Measurements from ENCODE around the gene PI4K2B.
"Not testable (repeated sequence)": the region's sequence is repeated elsewhere in the genome, so short reads cannot be mapped to it uniquely, and the experiment has no call there.

The PI4K2B gene

GRCh38 chr4:25242195-25242594 lies 8.4 kb downstream of the PI4K2B start:
- not testable (repeated sequence) for DNase-seq (ENCODE audit: low read depth in 2 of 2)

DNA sequence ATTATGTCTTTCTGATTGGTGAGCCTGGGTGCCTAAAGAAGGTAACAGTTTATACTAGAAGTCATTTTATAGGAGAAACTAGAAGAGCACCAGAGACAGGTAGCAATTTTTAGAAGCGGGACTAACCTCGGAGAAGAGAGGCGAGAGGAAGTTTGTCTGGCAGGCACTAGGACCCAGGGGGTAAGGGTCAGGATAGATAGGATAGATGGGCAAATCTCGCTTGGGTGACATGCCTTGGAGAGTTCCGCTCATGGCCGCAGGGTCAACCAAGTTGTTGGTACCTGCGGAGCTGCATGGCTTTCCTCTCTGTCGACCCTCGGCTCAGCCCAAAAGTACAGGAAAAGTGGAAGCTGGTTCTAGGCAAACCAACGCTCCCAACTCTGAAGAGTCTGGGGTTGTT lies 11.3 kb downstream of the PI4K2B start:
- no peak for DNase-seq (ENCODE audit: low read depth in 2 of 2)

DNA sequence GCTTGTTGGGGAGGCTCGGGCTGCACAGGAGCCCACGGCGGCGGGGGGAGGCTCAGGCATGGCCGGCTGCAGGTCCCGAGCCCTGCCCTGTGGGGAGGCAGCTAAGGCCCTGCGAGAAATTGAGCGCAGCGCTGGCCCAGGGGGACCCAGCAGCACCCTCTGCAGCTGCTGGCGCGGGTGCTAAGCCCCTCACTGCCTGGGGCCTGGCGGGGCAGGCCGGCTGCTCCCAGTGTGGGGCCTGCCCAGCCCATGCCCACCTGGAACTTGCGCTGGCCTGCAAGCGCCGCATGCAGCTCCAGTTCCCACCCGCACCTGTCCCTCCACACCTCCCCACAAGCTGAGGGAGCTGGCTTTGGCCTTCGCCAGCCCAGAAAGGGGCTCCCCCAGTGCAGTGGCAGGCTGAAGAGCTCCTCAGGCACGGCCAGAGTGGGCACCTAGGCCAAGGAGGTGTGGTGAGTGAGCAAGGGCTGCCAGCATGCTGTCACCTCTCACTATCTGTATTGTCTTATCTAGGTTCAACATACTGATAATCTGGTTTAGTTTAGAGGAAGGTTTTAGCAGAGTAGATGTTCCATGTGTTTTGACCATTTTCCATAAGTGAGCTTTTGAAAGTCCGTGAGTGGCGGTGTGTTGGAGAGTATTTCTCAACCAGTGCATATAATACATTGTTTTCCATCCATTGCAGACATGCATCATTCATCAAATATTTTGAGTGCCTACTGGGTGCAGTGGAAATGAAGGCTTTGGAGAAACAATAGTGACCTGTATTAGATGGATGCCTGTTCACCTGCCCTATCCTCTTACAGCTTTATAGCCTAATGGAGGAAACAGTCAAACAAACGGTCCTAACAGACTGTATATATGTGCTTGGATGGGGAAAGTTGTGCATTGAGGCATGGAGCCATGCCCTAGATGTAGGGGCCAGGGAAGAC lies 13.1 kb downstream of the PI4K2B start:
- no peak for DNase-seq (ENCODE audit: low read depth in 2 of 2)

- DNase-seq (ENCODE audit: low read depth in 2 of 2) = not testable (repeated sequence)
Measured at GRCh38 chr4:25248875-25249274, 15.0 kb downstream of the PI4K2B start.

- DNase-seq (ENCODE audit: low read depth in 2 of 2) = not testable (repeated sequence)
Measured at GRCh38 chr4:25249494-25249893, 15.7 kb downstream of the PI4K2B start.

GRCh38 chr4:25252230-25253070 lies 18.6 kb downstream of the PI4K2B start:
- no peak for DNase-seq (ENCODE audit: low read depth in 2 of 2)

- no peak for DNase-seq (ENCODE audit: low read depth in 2 of 2)
Measured at GRCh38 chr4:25253071-25253445, 19.2 kb downstream of the PI4K2B start.

GRCh38 chr4:25253786-25254185 lies 20.0 kb downstream of the PI4K2B start:
- DNase-seq (ENCODE audit: low read depth in 2 of 2) = not testable (repeated sequence)

GRCh38 chr4:25258980-25259578 lies 25.2 kb downstream of the PI4K2B start:
- DNase-seq (ENCODE audit: low read depth in 2 of 2) = no peak

DNA sequence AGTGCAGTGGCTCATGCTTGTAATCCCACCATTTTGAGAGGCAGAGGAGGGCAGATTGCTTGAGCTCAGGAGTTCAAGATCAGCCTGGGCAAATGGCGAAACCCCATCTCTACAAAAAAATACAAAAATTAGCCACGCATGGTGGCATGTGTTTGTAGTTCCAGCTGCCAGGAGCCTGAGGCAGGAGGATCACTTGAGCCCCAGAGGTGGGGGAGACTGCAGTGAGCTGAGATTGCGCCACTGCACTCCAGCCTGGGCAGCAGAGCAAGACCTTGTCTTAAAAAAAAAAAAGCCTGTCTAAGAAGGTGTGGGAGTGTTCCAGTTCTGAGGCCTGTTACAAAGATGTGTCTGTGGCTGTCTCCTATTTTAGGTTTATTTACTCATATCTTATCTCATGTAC lies 38.0 kb downstream of the PI4K2B start:
- no peak for DNase-seq (ENCODE audit: low read depth in 2 of 2)

DNA sequence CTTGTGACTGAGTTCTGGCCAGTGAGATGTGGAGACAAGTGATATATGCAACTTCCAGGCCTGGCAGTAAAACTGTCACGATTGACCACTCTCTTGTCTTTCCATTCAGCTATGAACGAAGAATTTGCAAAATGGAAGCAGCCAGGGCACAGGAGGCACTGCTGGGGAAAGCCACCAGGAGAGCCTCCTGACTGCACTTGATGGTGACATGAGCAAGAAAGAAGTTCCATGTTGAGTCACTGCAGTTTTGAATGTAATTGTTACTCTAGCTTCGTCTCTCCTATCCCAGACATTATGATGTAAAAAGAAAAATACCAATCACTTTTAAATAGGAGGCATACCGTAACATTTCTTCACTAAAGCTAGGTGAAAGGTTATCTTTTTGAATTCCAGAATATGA lies 46.4 kb downstream of the PI4K2B start:
- DNase-seq (ENCODE audit: low read depth in 2 of 2) = no peak

DNA sequence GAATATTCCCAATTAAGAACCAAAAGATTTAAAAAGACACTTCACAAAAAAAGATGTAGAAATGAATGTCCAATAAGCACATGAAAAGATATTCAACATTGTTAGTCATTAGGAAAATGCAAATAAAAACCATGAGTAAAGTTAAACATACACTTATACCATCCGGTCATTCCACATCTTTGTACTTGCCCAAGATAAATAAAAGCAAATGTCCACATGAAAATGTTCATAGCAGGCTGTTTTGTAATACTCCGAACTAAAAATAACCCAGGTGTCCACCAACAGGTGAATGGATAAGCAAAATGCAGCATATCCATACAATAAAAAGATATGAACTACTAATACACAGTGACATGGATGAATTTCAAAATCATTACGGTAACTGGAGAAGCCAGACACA lies 50.1 kb downstream of the PI4K2B start:
- no peak for DNase-seq (ENCODE audit: low read depth in 2 of 2)

DNA sequence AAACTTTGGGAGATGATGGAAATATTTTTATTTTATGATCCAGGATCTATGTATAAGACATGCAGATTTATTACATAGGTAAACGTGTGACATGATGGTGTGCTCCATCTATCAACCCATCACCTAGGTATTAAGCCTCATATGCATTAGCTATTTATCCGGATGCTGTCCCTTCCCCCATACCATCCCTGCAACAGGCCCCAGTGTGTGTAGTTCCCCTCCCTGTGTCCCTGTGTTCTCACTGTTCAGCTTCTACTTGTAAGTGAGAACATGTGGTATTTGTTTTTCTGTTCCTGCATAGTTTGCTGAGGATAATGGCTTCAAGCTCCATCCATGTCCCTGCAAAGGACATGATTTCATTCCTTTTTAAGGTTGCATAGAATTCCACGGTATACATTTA lies 50.6 kb downstream of the PI4K2B start:
- DNase-seq (ENCODE audit: low read depth in 2 of 2) = no peak

- no peak for DNase-seq (ENCODE audit: low read depth in 2 of 2)
Measured at GRCh38 chr4:25290490-25291067, 56.7 kb downstream of the PI4K2B start.

DNA sequence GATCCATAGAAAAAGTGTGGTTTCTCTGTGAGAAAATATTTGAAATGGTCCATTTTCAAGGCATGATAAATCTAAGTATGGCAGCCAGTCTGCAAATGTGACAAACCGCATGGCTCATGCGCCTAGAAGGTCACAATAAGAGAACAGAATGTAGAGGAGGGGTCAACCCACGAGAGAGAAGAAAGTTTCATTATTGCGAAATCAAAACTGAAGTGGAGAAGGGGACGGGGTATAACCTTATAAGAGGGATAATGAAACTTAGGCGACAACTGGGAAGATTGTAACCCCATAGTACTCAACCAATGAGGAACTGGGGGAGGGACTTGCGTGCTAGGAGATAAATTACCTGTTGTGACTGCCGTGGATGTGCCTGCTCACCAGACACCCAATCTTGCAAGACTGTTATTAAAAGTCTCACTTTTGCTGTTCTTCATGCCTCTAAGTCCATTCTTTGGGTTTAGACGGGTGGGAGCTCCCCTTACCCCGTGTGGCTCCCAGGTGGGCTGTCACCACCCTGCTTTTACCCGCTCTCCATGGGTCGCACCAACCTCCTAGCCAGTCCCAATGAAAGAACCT lies 57.4 kb downstream of the PI4K2B start:
- DNase-seq (ENCODE audit: low read depth in 2 of 2) = no peak

- DNase-seq (ENCODE audit: low read depth in 2 of 2) = no peak
Measured at GRCh38 chr4:25297528-25298242, 63.9 kb downstream of the PI4K2B start.

- no peak for DNase-seq (ENCODE audit: low read depth in 2 of 2)
Measured at GRCh38 chr4:25299476-25300203, 65.8 kb downstream of the PI4K2B start.

DNA sequence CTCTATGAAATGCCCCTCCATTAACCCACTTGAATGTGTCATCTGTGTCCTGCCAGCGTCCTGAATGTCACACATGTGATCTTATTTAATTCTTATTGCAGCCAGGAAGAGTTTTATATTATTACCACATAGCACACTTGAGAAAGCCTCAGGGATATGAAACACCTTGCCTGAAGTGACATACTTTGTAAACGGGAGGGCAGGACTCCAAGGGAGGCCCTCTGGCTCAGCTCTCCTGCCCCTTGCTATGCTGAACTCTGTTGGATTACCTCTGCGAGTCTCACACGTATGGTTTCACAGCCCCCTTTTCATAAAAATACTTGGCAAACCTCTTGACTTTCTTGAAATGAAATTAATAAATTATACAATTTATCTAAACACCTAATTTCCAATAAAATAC lies 67.6 kb downstream of the PI4K2B start:
- DNase-seq (ENCODE audit: low read depth in 2 of 2) = no peak

- no peak for DNase-seq (ENCODE audit: low read depth in 2 of 2)
Measured at GRCh38 chr4:25302626-25303025, 68.8 kb downstream of the PI4K2B start.

- DNase-seq (ENCODE audit: low read depth in 2 of 2) = no peak
Measured at GRCh38 chr4:25303578-25303977, 69.7 kb downstream of the PI4K2B start.

Data from fibroblast of skin of left biceps (primary cell).